HG03457 (cell line): ENCODE measurements around the gene PLEKHD1.
"Not testable (repeated sequence)": the region's sequence is repeated elsewhere in the genome, so short reads cannot be mapped to it uniquely, and the experiment has no call there.

Experiments used
- ATAC-seq: cut with Tn5 transposase; IDR thresholded peaks from one replicate; pipeline ENCODE4 v1.9.1; 2021; ENCODE audit warnings: moderate number of reproducible peaks; ENCODE audit not compliant: unreplicated experiment

The PLEKHD1 gene

DNA sequence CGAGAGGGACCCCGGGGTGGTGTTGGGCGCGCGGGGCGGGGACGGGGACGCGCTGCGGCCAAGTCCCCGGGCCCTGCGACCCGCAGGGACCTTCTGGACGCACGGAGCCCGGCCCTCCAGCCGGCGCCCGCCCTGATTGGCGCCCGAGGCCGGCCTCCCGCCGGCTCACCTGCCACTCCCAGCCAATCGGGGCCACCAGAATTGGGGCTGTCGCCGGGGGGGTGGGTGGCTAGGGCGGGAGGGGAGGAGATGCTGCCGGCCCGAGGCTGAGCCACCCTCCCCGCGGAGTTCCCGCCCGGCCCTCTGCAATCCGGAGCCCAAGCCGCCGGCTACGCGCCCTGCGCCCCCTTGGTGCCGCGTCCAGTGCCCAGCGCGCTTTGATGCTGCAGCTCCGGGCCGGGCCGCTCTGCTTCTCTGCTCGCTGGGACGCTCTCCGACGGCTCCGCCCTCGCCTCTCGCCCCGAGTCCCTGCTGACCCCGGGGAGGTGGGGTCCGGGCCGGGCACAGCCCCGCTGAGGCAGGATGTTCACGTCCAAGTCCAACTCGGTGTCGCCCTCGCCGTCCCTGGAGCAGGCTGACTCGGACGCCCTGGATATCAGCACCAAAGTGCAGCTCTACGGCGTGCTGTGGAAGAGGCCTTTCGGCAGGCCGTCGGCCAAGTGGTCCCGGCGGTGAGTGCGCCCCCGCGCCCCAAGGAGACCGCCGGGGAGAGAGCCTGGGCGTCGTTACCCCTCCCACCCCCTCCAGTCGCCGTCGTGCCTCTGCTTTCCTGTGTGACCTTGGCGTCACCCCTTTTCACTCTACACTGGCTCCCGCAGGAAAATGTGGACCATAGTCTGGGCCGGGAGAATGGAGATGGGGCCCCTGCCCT is at the start of gene PLEKHD1:
TSS of gene PLEKHD1 (plus strand) at position 285 of the 871 bp plus-strand sequence. CDS start at position 523, 238 bp downstream.
- ATAC-seq, result no peak

GRCh38 chr14:69439521-69440270 is 44.8 kb upstream of the PLEKHD1 start:
- ATAC-seq, result no peak

- ATAC-seq, result peak; percentile 65
Measured at GRCh38 chr14:69441948-69442347, 42.6 kb upstream of the PLEKHD1 start.

GRCh38 chr14:69443296-69443805 is 41.2 kb upstream of the PLEKHD1 start:
- no peak for ATAC-seq

DNA sequence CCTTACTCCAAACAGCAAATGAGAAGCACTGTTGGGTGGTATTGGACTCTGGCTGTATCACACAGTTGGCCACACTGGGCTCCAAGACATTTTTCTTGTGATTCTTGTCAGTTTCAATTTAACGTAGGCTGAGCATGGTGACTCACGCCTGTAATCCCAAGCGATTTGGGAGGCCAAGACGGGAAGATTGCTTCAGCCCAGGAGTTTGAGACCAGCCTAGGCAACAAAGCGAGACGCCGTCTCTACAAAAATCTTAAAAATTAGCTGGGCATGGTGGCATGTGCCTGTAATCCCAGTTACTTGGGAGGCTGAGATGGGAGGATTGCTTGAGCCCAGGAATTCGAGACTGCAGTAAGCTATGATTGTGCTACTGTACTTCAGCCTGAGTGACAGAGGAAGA is 35.3 kb upstream of the PLEKHD1 start:
- no peak for ATAC-seq

DNA sequence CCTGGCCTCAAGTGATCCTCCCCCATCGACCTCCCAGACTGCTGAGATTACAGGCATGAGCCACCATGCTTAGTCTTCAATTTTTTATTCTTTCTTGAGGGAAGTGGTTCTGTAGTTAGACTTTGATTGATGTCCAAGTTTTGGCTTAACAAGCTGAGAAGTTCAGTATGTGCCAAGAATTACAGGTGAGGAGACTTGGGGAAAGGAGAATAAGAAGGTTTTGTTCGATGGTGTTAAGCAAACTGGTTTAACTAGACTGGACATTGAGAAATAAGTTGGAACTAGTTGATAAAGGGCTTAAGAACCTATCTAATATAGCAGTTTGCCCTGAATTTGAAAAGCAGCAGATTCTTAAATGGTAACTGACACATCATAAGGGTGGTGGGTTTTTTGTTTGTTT is 32.6 kb upstream of the PLEKHD1 start:
- ATAC-seq, result no peak

- ATAC-seq, result no peak
Measured at GRCh38 chr14:69458350-69458749, 26.2 kb upstream of the PLEKHD1 start.

- no peak for ATAC-seq
Measured at GRCh38 chr14:69459122-69459521, 25.4 kb upstream of the PLEKHD1 start.

DNA sequence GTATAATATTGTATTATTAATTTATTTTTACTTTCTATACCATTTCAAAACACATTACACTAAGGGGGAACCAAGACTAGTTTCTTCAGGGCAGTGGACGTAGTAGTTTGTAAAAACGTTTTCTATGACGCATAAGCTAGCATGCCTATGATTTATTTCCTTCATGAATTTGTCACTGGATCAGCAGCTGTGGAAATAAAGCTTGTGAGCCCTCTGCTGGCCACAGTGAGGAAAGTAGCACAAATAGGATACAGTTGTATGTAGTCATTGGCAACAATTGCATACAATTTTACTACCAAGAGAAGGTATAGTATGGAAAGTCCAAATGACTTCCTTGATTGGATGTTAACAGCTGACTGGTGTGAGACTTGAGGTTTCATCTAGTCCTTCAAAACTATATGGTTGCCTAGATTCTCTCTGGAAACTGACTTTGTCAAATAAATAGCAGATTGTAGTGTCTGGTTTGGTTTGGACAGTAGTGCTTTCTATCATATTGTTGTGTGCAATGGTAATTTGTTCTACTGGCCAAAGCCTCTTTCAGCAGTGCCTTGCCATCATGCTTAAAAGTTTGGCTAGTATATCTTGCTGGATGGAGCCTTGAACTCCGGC is 24.3 kb upstream of the PLEKHD1 start:
- ATAC-seq, result no peak

DNA sequence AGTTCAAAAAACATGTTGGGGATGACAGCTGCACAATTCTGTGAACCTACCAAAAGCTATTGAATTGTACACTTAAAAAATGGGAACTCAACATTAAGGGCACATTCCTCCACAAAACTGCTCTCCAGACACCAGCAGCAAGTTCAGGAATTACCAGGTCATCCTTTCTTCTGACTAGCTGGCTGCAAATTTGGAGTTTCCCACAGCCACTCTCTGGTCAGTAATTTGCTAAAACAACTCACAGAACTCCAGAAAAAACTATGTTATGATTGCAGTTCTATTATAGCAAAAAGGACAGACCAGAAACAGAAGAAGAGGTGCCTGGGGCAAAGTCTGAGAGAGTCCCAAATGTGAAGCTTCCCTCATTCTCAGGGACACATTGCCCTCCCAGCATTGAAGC is 20.1 kb upstream of the PLEKHD1 start:
- ATAC-seq, result no peak

- ATAC-seq, result no peak
Measured at GRCh38 chr14:69464829-69465228, 19.7 kb upstream of the PLEKHD1 start.

DNA sequence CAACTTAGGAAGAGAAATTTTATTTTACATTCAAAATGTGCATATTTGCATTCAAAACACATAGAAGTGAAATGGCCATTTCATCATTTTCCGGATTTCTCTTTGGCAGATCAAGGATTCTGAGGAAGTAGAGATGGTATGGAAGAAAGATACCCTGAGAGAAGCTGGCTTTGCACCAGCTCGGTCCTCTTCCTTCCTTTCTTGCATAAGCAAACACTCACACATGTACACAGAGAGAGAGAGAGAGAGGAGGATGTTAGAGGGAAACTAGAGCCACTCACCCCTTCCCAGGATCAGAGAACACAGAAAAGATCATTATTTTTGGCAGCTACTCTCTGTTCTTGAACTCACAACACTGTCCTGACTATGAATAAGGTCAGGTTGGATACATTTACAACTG is 15.6 kb upstream of the PLEKHD1 start:
- no peak for ATAC-seq

DNA sequence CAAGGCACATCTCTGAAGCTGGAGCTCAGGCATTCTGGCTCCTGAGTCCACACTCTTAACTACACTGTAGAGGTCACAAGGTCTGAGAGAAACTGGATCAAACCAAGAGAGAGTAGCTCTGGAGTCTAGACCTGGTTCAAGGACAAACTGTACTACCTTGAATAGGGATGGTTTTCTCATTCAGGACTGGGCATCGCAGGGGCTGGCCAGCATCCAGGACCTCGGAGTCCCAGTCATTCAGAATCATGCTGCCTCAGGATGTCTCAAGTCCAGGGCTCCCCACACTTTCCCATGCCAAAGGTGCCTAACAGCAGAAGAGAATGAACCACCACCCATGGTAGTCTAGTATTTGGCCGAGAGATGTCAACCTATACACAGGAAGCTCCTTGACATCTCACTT is 13.1 kb upstream of the PLEKHD1 start:
- ATAC-seq, result no peak

GRCh38 chr14:69471916-69472315 is 12.6 kb upstream of the PLEKHD1 start:
- ATAC-seq, result no peak

DNA sequence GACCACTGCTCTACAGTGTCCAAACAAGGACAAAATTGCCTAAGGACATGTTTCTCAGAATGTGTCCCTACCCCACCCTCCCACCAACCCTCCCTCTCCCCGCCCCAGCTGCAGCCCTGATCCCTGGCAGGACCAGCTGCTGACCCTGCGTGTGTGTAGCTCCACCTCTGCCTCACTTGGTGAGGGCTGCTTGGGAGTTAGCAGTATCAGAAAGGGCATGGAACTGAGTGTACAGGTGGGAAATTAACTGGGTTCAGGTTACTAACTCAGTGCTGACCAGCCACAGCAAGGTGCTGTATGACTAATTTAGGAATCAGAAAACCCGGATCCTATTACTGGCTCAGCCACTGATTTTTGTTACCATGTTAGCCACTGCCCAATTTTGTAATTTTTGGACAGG is 11.3 kb upstream of the PLEKHD1 start:
- ATAC-seq, result no peak

DNA sequence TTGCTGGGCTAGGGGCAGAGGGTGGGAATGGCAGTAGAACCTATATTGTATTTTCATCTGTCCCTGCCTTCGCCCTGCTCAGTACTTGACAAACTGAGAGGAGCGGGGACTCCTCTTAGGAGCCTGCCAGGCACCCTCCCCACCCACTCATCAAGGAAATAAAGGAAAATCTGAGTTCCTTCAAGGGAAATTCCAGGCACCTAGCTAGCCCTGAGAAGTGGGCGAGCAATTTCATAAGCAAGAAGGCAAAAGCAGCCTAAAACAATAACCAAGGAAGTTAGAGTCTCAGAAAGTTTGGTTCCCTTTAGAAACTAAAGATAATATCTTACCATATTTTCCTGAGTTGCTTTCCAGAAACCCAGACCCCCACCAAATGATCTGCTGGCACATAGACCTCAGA is 10.6 kb upstream of the PLEKHD1 start:
- no peak for ATAC-seq

DNA sequence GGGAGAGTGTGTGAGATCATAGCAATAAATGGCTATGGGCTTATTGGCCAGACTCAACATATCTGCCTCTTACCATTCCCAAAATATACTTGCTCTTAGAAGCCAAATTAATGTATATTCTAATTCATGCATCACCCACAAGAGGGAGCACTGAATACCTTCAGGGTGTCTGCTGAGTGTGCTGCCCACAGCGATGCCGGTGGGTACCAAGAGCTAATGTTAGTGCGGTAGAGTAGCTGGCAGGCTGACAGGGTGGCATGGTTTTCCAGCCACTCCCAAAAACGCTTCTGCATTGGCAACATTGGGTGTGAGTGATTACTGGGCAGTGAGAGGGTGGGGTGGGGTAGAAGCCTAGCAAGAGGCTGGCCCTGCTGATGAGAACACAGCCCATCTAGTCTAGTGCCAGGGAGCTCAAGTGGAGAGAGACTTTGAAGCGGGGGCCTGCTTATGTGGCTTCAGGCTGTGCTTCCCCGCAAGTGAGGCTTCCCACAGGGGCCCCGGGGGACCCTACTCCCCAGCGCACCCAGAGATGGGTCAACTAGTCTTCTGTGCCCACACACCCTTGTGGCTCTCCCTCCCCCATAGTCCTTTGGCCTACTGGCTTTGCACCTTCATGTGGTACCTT is 9.2 kb upstream of the PLEKHD1 start:
- no peak for ATAC-seq

DNA sequence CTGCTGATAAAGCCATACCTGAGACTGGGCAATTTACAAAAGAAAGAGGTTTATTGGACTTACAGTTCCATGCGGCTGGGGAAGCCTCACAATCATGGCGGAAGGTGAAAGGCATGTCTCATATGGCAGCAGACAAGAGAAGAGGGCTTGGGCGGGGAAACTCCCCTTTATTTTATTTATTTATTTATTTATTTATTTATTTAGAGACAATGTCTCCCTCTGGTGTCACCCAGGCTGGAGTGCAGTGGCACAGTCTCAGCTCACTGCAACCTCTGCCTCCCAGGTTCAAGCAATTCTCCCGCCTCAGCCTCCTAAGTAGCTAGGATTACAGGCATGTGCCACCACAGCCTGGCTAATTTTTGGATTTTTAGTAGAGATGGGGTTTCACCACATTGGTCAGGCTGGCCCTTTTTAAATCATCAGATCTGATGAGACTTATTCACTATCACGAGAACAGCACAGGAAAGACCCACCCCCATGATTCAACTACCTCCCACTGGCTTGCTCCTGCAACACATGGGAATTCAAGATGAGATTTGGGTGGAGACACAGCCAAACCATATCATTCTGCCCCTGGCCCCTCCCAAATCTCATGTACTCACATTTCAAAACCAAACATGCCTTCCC is 7.6 kb upstream of the PLEKHD1 start:
- ATAC-seq, result not testable (repeated sequence)

DNA sequence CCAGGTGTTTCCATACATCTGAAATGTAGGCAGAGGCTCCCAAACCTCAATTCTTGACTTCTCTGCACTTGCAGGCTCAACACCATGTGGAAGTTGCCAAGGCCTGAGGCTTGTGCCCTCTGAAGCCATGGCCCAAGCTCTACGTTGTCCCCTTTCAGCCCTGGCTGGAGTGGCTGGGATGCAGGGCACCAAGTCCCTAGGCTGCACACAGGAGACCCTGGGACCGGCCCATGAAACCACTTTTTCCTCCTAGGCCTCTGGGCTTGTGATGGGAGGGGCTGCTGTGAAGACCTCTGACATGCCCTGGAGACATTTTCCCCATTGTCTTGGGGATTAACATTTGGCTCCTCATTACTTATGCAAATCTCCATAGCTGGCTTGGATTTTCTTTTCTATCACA is 6.5 kb upstream of the PLEKHD1 start:
- ATAC-seq, result not testable (repeated sequence)

DNA sequence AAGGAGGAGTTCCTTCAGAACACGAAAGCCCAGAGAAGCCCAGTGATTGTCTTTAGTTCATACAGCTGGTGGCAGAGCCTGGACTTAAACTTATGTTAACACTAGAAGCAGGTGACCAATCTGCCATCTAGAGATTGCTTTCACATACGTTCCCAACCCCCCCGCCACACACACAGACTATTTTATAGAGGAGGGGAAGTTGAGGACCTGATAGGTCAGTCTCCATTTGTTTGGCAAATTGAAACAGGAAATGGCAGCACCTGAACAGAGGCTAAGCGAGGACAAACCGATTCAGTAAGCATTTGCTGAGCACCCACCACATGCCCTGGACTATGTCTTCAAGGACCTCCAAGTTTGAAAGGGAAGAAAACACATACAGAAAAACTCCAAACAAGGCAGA is 4.8 kb upstream of the PLEKHD1 start:
- no peak for ATAC-seq

DNA sequence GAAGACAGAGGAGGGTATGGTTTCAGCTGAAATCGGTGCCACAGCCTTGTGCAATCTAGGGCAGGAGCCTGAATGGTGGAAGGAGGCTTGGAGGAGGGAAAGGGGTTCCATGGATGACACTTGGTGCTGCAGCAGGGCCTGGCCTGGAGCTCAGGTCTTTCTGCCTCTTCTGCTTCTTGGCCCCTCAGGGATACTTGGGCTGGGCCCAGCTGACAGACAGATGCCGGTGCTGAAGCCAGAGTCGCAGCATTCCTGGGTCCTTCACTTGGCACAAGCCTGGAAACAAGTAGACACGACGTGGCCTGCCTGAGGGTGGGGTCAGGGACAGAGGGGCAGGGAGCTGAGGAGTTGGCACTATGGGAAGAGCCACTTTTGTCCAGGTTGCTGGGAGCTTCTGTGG is 4.4 kb upstream of the PLEKHD1 start:
- ATAC-seq, result no peak
